ENCODE results near the gene TNS3. TPM values are rescaled to one million over a fixed set of nuclear protein-coding genes. Genes with fewer than 3 reads are reported as not detected.

TNS3 gene
- total RNA-seq, 1 donor from 2014 or later: 43.2 TPM

DNA sequence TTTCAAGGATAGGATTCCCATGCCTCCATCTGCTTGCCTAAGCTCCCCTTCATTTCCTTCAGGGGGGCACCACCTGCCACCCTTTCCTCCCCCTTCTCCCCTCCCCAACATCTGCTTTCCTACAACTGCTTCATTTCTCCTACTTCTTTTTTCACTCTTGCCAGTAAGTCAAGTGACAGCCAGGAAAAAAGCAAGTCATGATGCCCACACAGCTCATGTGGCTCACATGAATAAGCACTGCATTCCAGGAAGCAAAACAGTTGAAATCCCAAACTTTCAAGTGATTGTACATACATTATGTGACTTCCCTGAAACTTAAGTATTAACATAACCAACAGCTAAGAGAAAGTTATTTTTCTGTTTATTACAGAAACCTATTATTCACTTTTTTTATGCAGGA, 78.6 kb downstream of the TNS3 start:
- no peak for ATAC-seq (ENCODE audit: poor library complexity)
- DNase-seq: no peak
- intact Hi-C loops (cut with DNase I): no loop called here

DNA sequence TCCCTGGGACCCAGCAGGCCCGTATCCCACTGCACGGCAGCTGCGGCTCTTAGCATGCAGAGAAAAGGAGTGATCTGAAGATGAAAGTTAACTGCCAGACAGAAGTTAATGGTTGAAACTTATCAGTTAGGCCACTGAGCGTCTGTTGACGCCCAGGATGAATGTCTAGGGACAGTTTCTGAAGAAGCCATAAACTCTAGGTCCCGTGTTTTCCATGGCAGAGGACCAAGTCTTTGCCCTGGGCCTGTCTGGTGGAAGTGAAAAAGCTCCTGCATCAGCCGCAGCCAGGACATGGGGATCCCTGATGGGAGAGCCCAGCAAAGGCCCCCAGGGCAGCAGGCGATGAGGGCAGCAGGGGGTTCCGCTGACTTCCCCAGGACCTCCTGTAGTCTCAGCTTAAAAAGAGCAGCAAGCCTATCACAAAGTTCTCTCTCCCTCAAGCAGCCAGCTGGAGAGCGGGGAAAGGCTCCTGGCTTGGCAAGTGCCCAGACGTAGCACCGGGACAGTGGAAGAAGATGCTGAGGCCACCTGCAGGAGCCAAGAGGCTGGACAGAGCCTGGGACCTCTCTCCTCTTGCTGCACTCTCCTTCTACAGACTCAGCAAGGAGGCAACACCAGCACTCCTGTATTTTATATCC, 79.6 kb downstream of the TNS3 start:
- ATAC-seq (ENCODE audit: poor library complexity): peak; percentile 8
- intact Hi-C loops (cut with DNase I): no loop called here
- no peak for DNase-seq

DNA sequence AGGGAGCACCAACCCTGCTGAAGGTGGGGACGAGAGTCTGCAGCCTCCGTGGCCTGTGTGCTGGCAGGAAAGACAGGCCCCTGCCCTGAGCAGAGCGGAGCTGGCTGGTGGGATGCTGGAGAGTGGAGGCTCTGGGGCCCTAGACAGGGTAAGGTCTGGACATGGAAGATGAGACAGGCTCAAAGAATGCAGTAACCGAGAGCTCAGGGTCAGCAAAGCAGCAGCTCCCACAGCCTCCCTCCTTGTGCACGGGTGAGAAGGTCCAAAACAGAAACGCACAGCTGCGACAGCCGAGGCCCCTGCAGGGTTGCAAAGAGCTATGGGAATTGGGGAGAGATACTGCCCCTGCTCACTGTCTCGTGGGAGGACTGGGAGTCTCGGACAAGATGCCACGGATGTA, 80.5 kb downstream of the TNS3 start:
- DNase-seq (no peak), ATAC-seq (ENCODE audit: poor library complexity) (no peak)
- intact Hi-C loops (cut with DNase I): no loop called here

DNA sequence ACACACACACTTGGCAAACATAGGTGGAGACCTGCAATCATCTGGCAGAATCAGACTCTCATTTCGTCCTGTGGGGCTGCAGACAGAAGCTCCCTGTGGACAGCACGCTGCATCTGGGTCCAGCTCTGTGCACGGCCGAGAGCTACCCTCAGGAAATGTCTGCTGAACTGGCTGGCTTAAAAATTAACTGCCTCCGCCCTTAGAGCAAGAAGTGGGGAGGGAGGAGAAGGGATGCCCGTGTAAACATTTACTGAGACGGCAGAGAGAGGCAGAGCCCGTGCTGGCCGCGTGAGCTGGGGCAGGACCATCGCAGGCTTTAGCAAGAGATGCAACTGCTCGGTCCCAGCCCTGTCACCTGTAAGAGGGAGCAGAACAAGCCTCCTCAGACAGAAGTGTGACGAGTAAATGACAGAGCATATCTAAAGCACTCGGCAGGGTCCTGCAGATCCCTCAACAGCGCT, 81.8 kb downstream of the TNS3 start:
- intact Hi-C loops (cut with DNase I): no loop called here
- ATAC-seq (ENCODE audit: poor library complexity): no peak
- DNase-seq: no peak

- no peak for DNase-seq
- intact Hi-C loops (cut with DNase I): no loop called here
- no peak for ATAC-seq (ENCODE audit: poor library complexity)
Measured at GRCh38 chr7:47498229-47499056, 83.5 kb downstream of the TNS3 start.

GRCh38 chr7:47497367-47498096, 84.4 kb downstream of the TNS3 start:
- no peak for DNase-seq
- intact Hi-C loops (cut with DNase I): no loop called here
- ATAC-seq (ENCODE audit: poor library complexity): peak; percentile 19

DNA sequence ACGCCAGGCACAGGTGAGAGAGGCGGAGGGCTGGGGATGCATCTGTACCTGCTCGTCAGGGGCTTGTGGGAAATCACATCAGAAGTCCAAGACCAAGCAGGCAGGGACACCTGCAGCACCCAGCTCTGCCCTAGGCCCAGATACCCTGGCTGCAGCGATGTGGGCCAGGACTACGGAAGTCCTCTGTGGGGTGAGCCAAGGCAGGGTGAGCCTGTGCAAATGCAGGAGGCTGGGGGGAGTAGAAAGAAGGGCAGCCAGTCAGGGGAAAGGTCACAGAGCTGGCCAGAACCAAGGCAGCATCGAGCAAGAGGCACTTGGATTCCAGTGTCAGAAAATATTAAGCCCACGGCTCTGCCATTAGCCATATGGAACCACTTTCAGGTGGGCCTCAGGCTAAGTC, 85.2 kb downstream of the TNS3 start:
- ATAC-seq (ENCODE audit: poor library complexity) (peak; percentile 60), DNase-seq (no peak)
- intact Hi-C loops (cut with DNase I): no loop called here

GRCh38 chr7:47496056-47496665, 85.8 kb downstream of the TNS3 start:
- peak; percentile 2 for ATAC-seq (ENCODE audit: poor library complexity)
- intact Hi-C loops (cut with DNase I): no loop called here
- no peak for DNase-seq

GRCh38 chr7:47493976-47494911, 87.7 kb downstream of the TNS3 start:
- intact Hi-C loops (cut with DNase I): no loop called here
- peak; percentile 76 for DNase-seq

GRCh38 chr7:47492716-47493325, 89.1 kb downstream of the TNS3 start:
- intact Hi-C loops (cut with DNase I): no loop called here
- no peak for ATAC-seq (ENCODE audit: poor library complexity)

More at GRCh38 chr7:47493976-47494911, 87.7 kb downstream of the TNS3 start:
- peak; percentile 18 for ATAC-seq (ENCODE audit: poor library complexity)

DNA sequence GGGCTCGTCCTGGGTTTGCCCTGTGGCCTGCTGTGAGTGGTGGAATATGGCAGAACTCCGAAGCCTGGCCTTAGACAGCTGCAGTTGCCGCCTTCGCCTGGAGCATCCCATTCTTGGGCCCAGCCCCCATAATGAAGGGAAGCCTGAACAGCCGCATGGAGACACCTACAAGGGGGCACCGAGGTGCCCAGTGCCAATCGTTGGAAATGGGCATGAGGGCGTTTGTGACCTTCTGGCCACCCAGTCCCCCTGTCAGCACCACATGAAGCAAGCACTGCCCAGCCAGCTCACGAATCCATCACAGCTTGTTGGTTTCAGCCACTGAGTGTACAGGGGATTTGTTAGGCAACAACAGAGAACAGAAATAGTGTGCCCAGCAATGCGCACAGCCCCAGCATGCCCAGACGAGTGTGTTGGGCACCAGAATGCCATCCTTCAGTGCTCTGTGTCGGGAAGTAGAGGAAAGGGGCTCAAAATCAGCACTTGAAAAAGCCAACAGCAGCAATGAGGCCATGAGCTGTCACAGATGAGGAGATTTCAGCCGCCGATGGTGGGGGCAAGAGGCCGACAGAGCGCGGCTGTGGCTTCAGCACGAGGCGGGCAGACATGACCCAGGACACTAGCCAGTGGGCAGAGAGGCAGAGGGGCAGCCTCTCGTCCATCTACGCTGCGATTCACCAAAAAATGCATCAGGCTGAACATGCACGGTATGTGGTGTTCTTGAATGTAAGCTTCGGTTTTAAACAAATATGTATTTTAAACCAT, 91.2 kb downstream of the TNS3 start:
- intact Hi-C loops (cut with DNase I): no loop called here
- no peak for ATAC-seq (ENCODE audit: poor library complexity)
- DNase-seq: no peak

More at GRCh38 chr7:47492716-47493325, 89.1 kb downstream of the TNS3 start:
- no peak for DNase-seq

DNA sequence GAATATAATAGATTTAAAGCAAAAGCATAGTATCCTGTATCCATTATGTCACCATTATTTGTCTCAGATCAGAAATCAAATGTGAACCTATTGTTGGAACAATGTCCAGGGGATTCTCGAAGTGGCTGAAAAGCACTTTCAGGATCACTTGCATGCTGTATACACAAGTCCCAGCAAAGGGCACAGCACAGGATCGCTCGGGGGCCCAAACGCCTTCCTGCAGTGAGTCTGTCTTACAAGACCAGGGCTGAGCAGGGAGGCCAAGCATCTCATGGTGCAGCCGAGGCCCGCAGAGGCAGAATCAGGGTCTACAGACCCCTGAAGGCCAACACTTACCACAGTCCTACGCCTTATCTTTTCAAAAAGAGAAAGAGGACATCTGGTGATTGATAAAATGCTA, 92.3 kb downstream of the TNS3 start:
- intact Hi-C loops (cut with DNase I): no loop called here
- ATAC-seq (ENCODE audit: poor library complexity): no peak
- no peak for DNase-seq

DNA sequence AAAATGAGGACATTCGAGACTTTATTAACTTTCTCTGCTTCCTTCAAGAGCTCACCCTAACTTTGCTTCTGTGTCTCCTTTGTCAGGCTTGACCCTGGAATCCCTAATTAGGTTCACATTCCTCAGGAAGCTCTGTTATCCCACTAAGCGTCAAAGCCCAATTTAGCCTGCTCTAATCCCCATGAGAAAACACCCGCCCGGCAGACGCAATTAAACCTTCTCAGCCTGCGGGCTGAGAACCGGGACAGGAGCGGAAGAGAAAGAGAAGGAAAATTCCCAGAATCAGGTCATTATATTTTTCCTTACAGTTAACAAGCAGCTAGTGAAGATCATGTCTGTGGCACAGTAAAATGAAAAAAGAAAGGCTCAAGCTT, 93.0 kb downstream of the TNS3 start:
- DNase-seq (no peak), ATAC-seq (ENCODE audit: poor library complexity) (peak; percentile 14)
- intact Hi-C loops (cut with DNase I): no loop called here

DNA sequence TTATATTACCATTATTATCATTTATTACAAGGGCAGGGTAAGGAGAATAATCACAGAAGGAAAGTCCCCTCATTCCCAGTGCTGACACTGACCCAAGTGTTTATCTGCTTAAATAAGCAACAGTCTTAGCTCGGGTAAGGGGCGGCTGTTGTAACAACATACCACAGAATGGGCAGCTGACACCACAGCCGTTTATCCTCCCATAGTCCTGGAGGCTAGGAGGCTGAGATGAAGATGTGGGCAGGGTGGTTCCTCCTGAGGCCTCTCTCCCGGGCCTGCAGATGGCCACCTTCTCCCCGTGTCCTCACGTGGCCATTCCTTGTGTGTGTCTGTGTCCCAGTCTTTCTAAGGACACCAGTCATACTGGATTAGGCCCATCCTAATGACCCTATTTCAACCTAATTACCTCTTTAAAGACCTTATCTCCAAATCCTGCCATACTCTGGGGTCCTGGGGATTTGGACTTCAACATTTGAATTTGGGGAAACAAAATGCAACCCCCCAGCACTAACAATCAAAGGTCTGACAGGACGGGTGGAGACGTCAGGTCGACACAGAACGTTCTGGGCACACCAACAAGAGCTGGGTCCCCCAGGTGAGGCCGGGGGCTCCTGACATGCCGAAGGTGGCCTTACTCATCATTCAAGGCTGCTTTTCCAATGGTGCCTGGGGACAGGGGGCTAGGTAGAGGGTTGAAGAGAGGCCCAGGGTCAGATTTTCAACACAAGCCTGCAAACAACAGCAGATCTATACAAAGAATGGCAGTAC, 93.5 kb downstream of the TNS3 start:
- intact Hi-C loops (cut with DNase I): no loop called here
- ATAC-seq (ENCODE audit: poor library complexity) (no peak), DNase-seq (no peak)

GRCh38 chr7:47485640-47486435, 96.1 kb downstream of the TNS3 start:
- no peak for DNase-seq
- ATAC-seq (ENCODE audit: poor library complexity): peak; percentile 76
- intact Hi-C loops (cut with DNase I): no loop called here
